Testis (tissue), 2 donors: Measurements from ENCODE around the gene ABHD15.

Experiments used
- CTCF ChIP-seq, 3 experiments: fragments of 450-650 bp in 2 of 3; fragments of 200-600 bp in 1 of 3; sonication (generic) in 1 of 3; IDR thresholded peaks; one replicate each; pipeline ENCODE4 v1.5.1; 2016 to 2019; ENCODE audit warnings: antibody characterized with exemption in 3 of 3, mild to moderate bottlenecking in 2 of 3, moderate library complexity in 1 of 3
- POLR2A ChIP-seq: fragments of 450-650 bp; IDR thresholded peaks from one replicate; pipeline ENCODE4 v1.6.1; 2017; ENCODE audit warnings: antibody characterized with exemption, mild to moderate bottlenecking, moderate library complexity

- TF ChIP-seq POLR2A (no peak), CTCF (IDR thresholded peaks at IDR 0.05) (no peak)
Measured at GRCh38 chr17:29592850-29593551, 26.2 kb upstream of the ABHD15 start, which contains the start of gene ANKRD13B.
